GM06990 (cell line): ENCODE results near the gene BFSP2.

Source experiments
- DNase-seq: peaks from one replicate; pipeline ENCODE4 v3.0.0-alpha.2; 2011; ENCODE audit not compliant: insufficient read length; ENCODE audit errors: extremely low read depth
- H3K27me3 ChIP-seq: replicated peaks from 2 replicates; pipeline ENCODE4 v1.6.0; 2011; ENCODE audit warnings: low read length; ENCODE audit not compliant: control insufficient read depth, insufficient read depth
- H3K36me3 ChIP-seq: 2 replicates; pipeline ENCODE4 v1.5.1; 2011; ENCODE audit warnings: low read length; ENCODE audit not compliant: control insufficient read depth, insufficient read depth
- H3K4me3 ChIP-seq: replicated peaks from 2 replicates; pipeline ENCODE4 v1.5.1; 2011; ENCODE audit warnings: low read depth, mild to moderate bottlenecking, control low read depth, low read length
- CTCF ChIP-seq: IDR thresholded peaks from 2 replicates; pipeline ENCODE4 v1.5.1; 2011; ENCODE audit warnings: low read length, control low read depth, mild to moderate bottlenecking, inconsistent platforms; ENCODE audit not compliant: insufficient read depth, poor library complexity, severe bottlenecking

BFSP2 gene

GRCh38 chr3:133457465-133458067 is 57.7 kb downstream of the BFSP2 start:
- Histone ChIP-seq H3K4me3 (no peak overlapping the region), H3K36me3 (peaks cover 2% of the 10 kb centered on the region), H3K27me3 (no peaks in the 10 kb centered on the region)
- peak; percentile 35 for TF ChIP-seq CTCF
- DNase-seq: no peak

DNA sequence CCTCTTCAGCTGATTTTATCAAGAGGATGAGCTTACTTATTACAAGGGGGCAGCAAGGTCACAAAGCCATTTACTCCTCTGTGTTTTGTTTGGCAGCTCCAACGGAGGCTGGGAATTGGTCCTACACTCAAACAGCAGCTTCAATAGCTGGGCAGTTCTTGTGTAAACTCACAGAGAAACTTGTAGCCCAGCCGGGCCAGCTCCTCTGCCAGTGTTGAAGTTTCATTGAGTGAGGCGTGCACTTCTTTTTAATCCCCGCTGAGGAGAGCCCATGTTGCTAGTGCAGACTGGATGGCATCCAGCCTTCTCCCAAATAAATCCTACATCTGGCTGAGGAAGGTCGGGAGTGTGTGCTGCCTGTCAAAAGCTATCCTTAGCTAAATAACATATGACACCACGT is 59.5 kb downstream of the BFSP2 start:
- peaks cover 2% of the 10 kb centered on the region for H3K36me3 ChIP-seq
- TF ChIP-seq CTCF: no peak
- no peaks in the 10 kb centered on the region for H3K27me3 ChIP-seq
- no peak overlapping the region for H3K4me3 ChIP-seq
- no peak for DNase-seq

DNA sequence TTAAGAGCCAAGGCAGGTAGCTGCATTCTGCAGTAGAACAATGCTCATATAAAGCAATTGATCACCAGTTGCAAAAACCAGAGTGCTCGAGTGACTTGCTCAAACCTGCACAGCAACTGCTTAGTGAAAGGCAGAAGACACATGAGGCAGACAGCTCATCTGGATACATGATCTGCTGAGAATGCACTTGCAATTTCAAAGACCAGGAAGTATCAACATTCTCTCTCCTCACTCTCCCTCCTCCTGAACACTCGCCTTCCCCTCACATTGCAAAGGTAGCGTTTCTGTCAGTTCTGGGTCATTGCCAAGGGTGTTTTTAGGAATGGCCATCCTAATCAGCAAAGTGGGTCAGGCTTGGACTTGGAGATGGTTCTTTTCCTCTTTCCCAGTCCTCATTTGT is 61.0 kb downstream of the BFSP2 start:
- Histone ChIP-seq H3K4me3 (no peak overlapping the region), H3K27me3 (no peaks in the 10 kb centered on the region), H3K36me3 (peaks cover 2% of the 10 kb centered on the region)
- no peak for DNase-seq
- TF ChIP-seq CTCF: no peak

DNA sequence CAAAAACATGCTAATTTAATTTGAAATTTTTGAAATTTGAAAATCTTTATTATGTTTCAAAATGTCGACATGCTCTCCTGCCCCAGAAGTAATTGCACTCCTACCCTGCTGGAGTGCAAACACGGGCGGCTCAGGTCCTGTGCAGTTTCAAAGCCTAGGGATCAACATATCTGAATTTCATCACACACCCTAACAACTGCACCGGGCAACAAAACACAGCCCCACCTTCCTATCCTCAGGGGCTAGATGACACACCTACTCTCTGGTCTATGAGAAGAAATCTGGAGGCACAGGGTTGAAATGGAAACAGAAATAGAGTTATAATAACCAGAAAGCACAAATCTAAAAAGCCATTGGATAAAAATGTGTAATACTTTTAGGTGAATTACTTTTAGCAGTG is 61.4 kb downstream of the BFSP2 start:
- TF ChIP-seq CTCF: no peak
- no peak for DNase-seq
- H3K27me3 ChIP-seq: no peaks in the 10 kb centered on the region
- peaks cover 2% of the 10 kb centered on the region for H3K36me3 ChIP-seq
- H3K4me3 ChIP-seq: no peak overlapping the region

- Histone ChIP-seq H3K27me3 (no peaks in the 10 kb centered on the region), H3K4me3 (no peak overlapping the region), H3K36me3 (peaks cover 2% of the 10 kb centered on the region)
- DNase-seq: no peak
- no peak for TF ChIP-seq CTCF
These were observed 63.5 kb downstream of the BFSP2 start for GRCh38 chr3:133463347-133463860.

- peak; percentile 38 for TF ChIP-seq CTCF
- DNase-seq: no peak
- H3K36me3 ChIP-seq: peaks cover 2% of the 10 kb centered on the region
- H3K4me3 ChIP-seq: no peak overlapping the region
- no peaks in the 10 kb centered on the region for H3K27me3 ChIP-seq
These were observed 64.7 kb downstream of the BFSP2 start for GRCh38 chr3:133464573-133464972.
